Measurements from ENCODE around the gene PHETA2. TPM values are rescaled to one million over a fixed set of nuclear protein-coding genes. Genes with fewer than 3 reads are reported as not detected.

The PHETA2 gene
- polyA plus RNA-seq, 1 donor (not counting 4 experiments of a cell fraction or from before 2014, with no cell fraction given): 0.80 TPM

GRCh38 chr22:42074846-42075676 lies 1.0 kb downstream of the PHETA2 start:
- Histone ChIP-seq H3K9me1 (ENCODE audit: control insufficient read depth, extremely low read depth, insufficient read depth, low read length) (no peaks in the 10 kb centered on the region), H4K20me1 (ENCODE audit: control insufficient read depth, extremely low read depth, insufficient read depth, low read length) (no peaks in the 10 kb centered on the region), H3K4me1 (ENCODE audit: control insufficient read depth, extremely low read depth, insufficient read depth, low read length) (peaks cover 19% of the 10 kb centered on the region), H3K4me2 (ENCODE audit: control insufficient read depth, extremely low read depth, insufficient read depth, low read depth, low read length) (peak overlapping the region; percentile 66), H3K36me3 (ENCODE audit: control insufficient read depth in 2 of 2, extremely low read depth in 1 of 2, insufficient read depth in 2 of 2, low read length in 2 of 2) (peaks cover 0 to 2% of the 10 kb centered on the region in 2 experiments), H3K4me3 (ENCODE audit: control insufficient read depth in 2 of 3, extremely low read depth in 1 of 3, insufficient read depth in 2 of 3, low read depth in 1 of 3, low read length in 3 of 3) (peak overlapping the region; percentile 35 to 54 (median 44)), H3K9ac (ENCODE audit: control insufficient read depth, extremely low read depth, insufficient read depth, low read length) (peak overlapping the region; percentile 72), H3K79me2 (ENCODE audit: control insufficient read depth, insufficient read depth, low read length) (peaks cover 1% of the 10 kb centered on the region), H3K9me3 (ENCODE audit: control insufficient read depth, low read depth, low read length) (peaks cover 3% of the 10 kb centered on the region), H3K27ac (ENCODE audit: control insufficient read depth, insufficient read depth, low read length) (peak overlapping the region; percentile 14), H2AFZ (ENCODE audit: control insufficient read depth, low read length) (no peak overlapping the region), H3K27me3 (ENCODE audit: control insufficient read depth, extremely low read depth, insufficient read depth, low read length) (no peaks in the 10 kb centered on the region)
- no peak for DNase-seq (ENCODE audit: low read depth, low spot score)
- dilution Hi-C loops (cut with MboI; ENCODE audit: extremely low pct_ligation_motif_present, low sequenced_read_pairs): no loop called here
- no peak for FAIRE-seq
- no peak for TF ChIP-seq CTCF (optimal IDR thresholded peaks at IDR 0.05 in 1 of 3, IDR thresholded peaks at IDR 0.05 in 1 of 3, conservative IDR thresholded peaks at IDR 0.05 in 1 of 3; ENCODE audit: extremely low read depth in 1 of 3, insufficient read depth in 2 of 3, low read length in 3 of 3)
- TF ChIP-seq EZH2 (IDR thresholded peaks at IDR 0.05; ENCODE audit: low read length): no peak

DNA sequence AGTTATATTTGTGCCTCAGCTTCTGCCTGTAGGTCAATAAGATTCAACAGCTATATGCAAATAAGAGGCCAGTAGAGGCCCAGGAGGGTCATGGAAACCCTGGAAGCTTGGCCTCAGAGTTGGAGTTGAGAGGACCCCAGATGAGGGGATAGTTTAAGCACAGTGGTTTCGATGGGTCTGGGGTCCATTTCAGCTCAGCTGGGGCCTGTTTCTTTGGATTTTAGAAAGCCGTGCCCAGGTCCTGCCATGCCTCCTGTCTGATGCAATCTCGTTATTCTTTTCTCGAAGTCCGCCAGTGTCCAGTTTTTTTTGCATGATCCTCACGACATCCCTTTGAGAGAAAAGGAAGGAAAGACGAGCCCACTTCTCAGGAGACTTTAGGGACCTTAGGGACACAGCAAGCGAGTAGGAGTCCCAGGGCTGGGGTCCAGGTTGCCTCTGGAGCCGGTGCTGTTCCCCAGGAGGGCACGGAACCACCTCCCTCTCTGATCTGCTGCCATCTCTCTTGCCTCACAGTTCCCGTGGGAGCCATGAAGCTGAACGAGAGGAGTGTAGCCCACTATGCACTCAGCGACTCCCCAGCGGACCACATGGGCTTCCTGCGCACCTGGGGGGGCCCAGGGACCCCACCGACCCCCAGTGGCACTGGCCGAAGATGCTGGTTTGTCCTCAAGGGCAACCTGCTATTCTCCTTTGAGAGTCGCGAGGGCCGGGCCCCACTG lies 2.9 kb downstream of the PHETA2 start:
- DNase-seq (ENCODE audit: low read depth, low spot score): no peak
- no peak overlapping the region for H3K9ac ChIP-seq (ENCODE audit: control insufficient read depth, extremely low read depth, insufficient read depth, low read length)
- FAIRE-seq: no peak
- no peak overlapping the region for H2AFZ ChIP-seq (ENCODE audit: control insufficient read depth, low read length)
- peaks cover 3% of the 10 kb centered on the region for H3K9me3 ChIP-seq (ENCODE audit: control insufficient read depth, low read depth, low read length)
- no peak overlapping the region for H3K4me2 ChIP-seq (ENCODE audit: control insufficient read depth, extremely low read depth, insufficient read depth, low read depth, low read length)
- H3K36me3 ChIP-seq (ENCODE audit: control insufficient read depth in 2 of 2, extremely low read depth in 1 of 2, insufficient read depth in 2 of 2, low read length in 2 of 2): peaks cover 0 to 2% of the 10 kb centered on the region in 2 experiments
- H3K79me2 ChIP-seq (ENCODE audit: control insufficient read depth, insufficient read depth, low read length): peaks cover 2% of the 10 kb centered on the region
- H3K27ac ChIP-seq (ENCODE audit: control insufficient read depth, insufficient read depth, low read length): no peak overlapping the region
- no peaks in the 10 kb centered on the region for H4K20me1 ChIP-seq (ENCODE audit: control insufficient read depth, extremely low read depth, insufficient read depth, low read length)
- TF ChIP-seq EZH2 (IDR thresholded peaks at IDR 0.05; ENCODE audit: low read length) (no peak), CTCF (optimal IDR thresholded peaks at IDR 0.05 in 1 of 3, IDR thresholded peaks at IDR 0.05 in 1 of 3, conservative IDR thresholded peaks at IDR 0.05 in 1 of 3; ENCODE audit: extremely low read depth in 1 of 3, insufficient read depth in 2 of 3, low read length in 3 of 3) (no peak)
- no peaks in the 10 kb centered on the region for H3K27me3 ChIP-seq (ENCODE audit: control insufficient read depth, extremely low read depth, insufficient read depth, low read length)
- H3K4me1 ChIP-seq (ENCODE audit: control insufficient read depth, extremely low read depth, insufficient read depth, low read length): peaks cover 21% of the 10 kb centered on the region
- H3K4me3 ChIP-seq (ENCODE audit: control insufficient read depth in 2 of 3, extremely low read depth in 1 of 3, insufficient read depth in 2 of 3, low read depth in 1 of 3, low read length in 3 of 3): no peak overlapping the region
- dilution Hi-C loops (cut with MboI; ENCODE audit: extremely low pct_ligation_motif_present, low sequenced_read_pairs): no loop called here
- no peaks in the 10 kb centered on the region for H3K9me1 ChIP-seq (ENCODE audit: control insufficient read depth, extremely low read depth, insufficient read depth, low read length)
